Activated CD4-positive, alpha-beta T cell treated with anti-CD3 and anti-CD28 coated beads, Interleukin-2, Interleukin-4, amounts not matched to agents 100 ng/mL and 50 ng/mL, durations not matched to agents 16 hours and 8 hours (primary cell): ENCODE results near the gene PRR19.

Experiments
- DNase-seq: peaks from one replicate; pipeline ENCODE4 v3.0.0-alpha.2; 2020; ENCODE audit warnings: low spot score

The PRR19 gene

DNA sequence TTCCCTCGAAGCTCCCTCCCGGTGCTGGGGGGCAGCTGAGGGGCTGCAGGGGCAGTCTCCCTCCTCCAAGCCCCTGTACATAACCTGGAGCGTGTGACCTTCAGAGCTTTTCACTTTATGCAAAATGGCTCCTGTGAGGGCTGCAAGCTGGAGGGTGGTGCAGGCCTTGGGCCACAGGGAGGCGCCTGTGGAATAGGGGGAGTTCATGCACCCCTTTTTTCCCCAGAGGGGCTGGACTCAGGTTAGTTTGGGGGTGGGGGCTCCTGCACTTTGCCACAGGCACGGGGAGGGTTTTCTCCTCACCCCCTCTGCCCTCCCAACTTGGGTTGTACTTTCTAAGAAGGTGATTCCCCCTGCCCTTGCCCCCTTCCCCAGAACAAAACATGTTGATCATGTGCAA is 6.6 kb upstream of the PRR19 start:
- DNase-seq, result no peak

DNA sequence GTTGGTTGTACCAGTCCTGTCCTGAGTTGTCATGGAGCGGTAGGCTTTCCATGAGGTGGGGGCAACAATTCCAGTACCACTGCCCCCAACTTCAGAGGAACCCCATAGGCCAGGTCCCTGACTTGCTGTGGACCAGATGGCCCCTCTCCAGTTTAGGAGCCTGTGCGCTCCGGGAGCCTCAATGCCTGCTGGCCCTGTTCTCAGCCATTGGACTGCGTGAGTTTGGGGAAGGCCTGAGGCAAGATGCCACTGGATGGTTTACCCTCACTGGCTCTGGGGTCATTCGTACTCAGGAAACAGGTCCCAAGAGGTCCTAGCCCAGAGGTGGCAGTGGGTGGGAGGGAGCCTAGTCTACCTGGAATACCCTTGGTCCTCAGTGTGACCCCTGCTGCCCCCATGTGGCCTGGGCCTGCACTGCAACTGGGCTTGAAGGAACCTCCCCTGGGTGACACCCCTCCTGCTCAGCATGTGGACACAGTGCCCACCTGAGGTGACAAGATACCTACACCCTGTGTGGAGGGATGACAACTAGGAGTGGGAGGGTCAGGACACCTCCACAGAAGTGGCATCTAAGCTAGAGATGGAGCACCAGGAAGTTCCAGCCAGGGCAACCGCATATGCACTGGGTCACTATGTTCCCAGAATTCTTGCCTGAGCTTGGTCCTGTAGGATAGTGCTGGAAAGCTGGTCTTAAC is 6.0 kb upstream of the PRR19 start:
- peak; percentile 84 for DNase-seq

- no peak for DNase-seq
These were observed 4.9 kb upstream of the PRR19 start for GRCh38 chr19:42297039-42297438.

DNA sequence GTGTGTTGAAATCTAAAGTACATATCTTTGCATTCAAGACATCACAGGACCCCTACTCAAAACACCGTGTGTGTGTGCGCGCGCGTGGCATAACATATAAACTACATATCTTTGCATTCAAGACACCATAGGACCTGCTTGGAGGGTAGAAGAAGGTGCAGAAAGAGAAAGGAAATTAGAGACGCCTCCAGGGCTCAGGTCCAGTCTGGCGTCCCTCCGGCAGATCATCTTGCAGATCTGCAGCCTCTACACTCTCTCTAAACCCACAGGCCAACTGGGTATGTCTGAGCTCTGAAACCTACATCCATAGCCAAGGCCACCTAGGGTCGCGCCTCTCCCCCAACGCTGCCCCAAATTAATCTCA is 1.2 kb downstream of the PRR19 start:
- DNase-seq, result no peak

DNA sequence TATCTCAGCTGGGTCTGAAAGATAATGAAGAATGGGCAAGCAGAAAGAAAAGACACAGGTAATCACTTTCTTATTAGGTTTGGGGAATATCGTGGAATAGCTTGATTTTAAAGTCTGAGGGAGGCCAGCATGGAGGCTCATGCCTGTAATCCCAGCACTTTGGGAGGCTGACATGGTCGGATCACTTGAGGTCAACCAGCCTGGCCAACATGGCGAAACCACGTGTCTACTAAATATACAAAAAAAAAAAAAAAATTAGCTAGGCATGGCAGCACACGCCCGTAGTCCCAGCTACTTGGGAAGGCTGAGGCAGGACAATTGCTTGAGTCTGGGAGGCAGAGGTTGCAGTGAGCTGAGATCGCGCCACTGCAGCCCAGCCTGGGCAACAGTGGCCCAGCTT is 1.9 kb downstream of the PRR19 start:
- DNase-seq, result no peak

DNA sequence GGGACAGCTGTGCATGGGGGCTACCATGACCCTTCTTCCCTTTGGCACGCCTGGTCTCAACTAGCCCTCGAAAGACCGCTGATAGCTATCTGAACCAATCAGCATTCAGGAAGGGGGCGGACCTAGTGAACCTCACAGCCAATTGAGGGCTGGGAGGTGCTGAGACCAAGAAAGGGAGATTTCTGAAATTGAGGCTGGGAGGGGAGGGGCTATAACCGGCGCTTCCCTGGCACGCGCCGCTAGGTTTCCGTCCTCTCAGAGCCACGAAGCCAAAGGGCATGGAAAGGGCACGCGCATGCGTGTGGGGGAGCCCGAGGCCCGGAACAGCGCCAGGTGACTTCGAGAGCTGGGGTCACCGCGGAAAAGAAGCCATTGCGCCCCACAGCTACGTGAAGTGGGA is 4.7 kb downstream of the PRR19 start:
- DNase-seq, result no peak

- no peak for DNase-seq
These were observed 7.8 kb downstream of the PRR19 start for GRCh38 chr19:42309686-42310085.

DNA sequence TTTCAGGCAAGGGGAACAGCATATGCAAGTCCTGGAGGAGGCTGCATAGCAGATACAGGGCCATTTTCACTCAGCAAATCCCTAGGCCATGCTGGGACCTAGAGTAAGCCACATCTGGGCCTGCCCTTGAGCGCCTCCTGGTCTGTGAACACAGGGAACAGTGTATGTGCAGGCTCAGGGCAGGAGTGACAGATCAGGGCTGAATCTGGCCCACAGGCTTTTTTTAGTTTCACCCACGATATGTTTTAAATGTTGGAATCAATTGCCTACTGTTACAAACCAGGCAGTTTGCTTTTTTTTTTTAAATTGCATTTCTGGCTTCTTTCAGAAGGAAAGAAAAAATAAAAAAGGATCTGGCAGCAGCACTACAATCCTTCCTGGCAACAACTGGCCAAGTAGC is 9.7 kb downstream of the PRR19 start:
- no peak for DNase-seq

- no peak for DNase-seq
These were observed 10.4 kb downstream of the PRR19 start for GRCh38 chr19:42312370-42312769.

- peak; percentile 16 for DNase-seq
These were observed 11.3 kb downstream of the PRR19 start, which contains the start of gene TMEM145 for GRCh38 chr19:42313096-42313839. TSS of gene TMEM145 (plus strand) at chr19:42313309. CDS start at chr19:42313377, 68 bp downstream.

- no peak for DNase-seq
These were observed 12.2 kb downstream of the PRR19 start for GRCh38 chr19:42313840-42314755.

DNA sequence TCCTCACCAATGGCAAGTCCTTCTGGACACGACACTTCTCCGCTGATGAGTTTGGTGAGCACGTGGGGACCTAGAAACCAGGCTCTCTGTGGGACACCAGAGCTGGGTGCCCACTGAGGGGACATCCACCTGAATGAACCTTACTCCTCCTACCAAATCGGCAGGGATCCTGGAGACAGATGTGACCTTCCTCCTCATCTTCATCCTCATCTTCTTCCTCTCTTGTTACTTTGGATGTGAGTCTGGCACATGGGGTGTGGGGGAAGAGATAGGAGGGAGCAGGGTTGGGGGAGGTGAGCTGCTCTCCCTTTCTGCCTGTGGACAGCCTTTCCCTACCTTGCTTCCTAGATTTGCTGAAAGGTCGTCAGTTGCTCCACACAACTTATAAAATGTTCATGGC is 13.1 kb downstream of the PRR19 start:
- no peak for DNase-seq

DNA sequence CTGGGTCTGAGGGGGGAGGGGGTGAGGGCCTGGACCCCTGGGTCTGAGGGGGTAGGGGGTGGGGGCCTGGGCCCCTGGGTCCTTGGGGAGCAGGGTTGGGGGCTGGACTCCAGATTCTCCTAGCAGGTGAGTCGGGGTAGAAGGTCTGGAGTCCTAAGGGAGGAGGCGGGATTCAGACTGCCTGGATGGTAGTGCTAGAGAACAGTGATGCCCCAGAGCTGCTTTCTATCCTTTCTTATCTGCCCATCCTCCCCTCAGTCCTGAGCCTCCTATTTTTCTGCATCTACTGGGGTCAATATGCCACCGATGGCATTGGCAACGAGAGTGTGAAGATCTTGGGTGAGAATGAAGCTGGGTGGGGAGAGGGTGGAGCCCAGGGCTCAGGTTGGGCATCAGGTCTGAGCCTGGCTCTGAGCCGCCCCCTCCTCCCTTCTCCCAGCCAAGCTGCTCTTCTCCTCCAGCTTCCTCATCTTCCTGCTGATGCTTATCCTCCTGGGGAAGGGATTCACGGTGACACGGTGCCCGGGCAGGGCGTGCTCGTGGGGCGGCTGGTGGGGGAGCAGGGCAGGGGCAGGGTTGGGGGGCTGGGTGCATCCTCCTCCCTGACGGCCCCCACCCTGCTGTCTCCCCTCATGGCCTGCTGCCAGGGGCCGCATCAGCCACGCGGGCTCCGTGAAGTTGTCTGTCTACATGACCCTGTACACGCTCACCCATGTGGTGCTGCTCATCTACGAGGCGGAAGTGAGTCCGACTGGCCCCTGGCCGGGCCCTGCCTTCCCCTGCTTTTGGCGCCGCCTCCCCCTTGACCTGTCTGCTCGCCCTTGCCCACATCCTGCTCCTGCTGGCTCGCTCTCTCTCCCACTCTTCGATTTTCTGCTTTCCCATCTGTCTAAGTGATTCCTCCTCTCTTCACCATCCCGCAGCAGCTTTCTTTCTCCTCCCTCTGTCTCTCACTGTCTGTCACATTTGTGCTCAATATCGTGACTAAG is 14.6 kb downstream of the PRR19 start:
- no peak for DNase-seq

GRCh38 chr19:42317535-42317934 is 15.6 kb downstream of the PRR19 start:
- DNase-seq, result no peak

DNA sequence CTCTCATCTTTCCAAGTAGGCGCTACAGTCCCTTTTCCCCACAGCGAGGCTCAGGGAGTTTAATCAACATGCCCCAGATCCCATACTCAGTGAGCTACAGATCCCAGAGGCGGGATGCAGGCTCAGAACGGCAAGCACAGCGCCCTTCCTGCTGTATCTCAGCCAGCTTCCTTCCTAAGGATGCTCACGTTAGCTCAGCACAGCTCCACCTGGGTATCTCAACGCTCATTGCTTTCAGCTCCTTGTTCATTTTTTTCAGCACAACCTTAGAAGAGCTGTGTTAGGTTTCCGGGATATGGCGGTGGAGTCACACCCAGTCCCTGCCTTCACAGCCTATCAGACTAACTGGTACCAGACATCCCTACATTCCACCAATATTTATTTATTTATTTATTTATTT is 20.4 kb downstream of the PRR19 start:
- DNase-seq, result no peak

- no peak for DNase-seq
These were observed 21.5 kb downstream of the PRR19 start for GRCh38 chr19:42323473-42323851.

DNA sequence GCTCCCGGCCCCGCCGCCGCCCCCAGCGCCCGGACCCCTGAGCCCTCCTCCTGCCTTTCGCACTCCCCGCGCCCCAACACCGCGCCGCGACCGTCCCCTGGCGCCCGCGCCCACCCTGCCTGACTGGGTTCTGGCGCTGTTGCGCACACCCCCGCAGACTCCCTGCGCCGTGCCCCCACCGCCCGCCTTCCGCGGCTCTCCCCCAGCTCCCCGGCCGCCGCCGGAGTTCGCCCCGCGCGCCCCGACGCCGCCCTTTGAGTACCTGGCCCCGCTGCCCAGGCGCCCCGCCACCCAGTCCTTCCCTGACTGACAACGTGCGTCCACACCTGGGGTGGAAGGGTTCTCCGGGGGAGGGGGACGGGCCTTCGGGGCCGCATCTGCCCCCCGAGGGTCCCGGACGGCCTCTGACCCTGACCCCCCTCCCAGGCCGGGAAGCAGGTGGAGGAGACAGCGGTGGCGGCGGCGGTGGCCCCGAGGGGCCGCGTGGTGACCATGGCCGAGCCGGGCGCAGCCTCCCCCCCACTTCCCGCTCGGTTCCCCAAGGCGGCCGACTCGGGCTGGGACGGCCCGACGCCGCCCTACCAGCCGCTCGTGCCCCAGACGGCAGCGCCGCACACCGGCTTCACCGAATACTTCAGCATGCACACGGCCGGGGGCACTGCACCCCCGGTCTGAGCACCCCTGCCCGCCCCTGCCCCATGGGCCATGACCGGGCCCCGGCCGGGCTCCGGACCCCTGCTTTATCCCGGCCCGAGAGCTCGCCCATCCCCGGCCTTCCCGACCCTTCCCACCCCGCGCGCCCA is 22.1 kb downstream of the PRR19 start:
- DNase-seq, result no peak

- no peak for DNase-seq
These were observed 22.8 kb downstream of the PRR19 start for GRCh38 chr19:42324655-42325307.

DNA sequence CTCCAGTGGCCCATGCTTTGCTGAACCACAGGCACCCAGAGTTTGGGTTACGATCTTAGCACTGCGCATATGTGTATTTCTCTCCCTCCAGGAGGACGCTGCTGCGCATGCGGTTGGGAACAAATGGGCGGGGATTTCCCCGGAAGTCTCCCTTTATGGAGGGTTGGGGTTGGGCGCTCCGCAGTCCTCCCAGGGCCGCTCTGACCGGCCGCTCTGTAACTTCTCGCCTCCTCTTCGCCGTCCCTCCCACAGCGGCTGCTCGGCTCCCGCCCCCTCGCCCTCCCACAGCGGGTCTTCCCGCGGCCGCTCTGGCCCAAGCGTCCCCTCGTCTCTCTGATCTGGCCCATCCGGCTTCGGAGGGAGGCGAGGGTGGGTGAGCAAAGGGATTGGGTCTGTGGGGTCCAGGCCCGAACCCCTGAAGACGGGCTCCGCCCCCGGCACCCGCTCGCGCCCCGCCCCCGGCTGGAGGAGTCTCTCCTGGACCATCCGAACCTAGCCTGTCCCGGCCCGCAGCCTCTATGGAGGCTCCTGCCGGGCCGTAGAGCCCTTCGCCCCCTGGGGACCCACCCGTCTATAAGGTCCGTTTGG is 23.5 kb downstream of the PRR19 start, which contains the start of gene MEGF8:
Gene MEGF8 (plus strand): TSS at position 328 of the 588 bp plus-strand sequence. CDS start 609 bp downstream, outside the sequence.
- peak; percentile 99 for DNase-seq
